GM13976 (cell line): Measurements from ENCODE around the gene RBBP8.

Source experiments
- DNase-seq: peaks from one replicate; pipeline ENCODE4 v3.0.0; 2012; ENCODE audit warnings: low spot score
- CTCF ChIP-seq: IDR thresholded peaks from 2 replicates; pipeline ENCODE4 v1.5.1; 2012; ENCODE audit warnings: borderline replicate concordance, mild to moderate bottlenecking; ENCODE audit not compliant: insufficient read depth; ENCODE audit errors: extremely low read depth, missing control alignments, control extremely low read depth
- in situ Hi-C: fragments of 300-500 bp; cut with MboI; formaldehyde crosslinking; loops from one replicate; pipeline ENCODE4 v1.12.0; 2022; ENCODE audit warnings: low sequenced_read_pairs, mixed read lengths, inconsistent platforms; ENCODE audit not compliant: unreplicated experiment

Gene RBBP8

GRCh38 chr18:23071285-23071684 lies 138.2 kb downstream of the RBBP8 start:
- DNase-seq: peak; percentile 79
- in situ Hi-C loops: no loop called here
- no peak for TF ChIP-seq CTCF

DNA sequence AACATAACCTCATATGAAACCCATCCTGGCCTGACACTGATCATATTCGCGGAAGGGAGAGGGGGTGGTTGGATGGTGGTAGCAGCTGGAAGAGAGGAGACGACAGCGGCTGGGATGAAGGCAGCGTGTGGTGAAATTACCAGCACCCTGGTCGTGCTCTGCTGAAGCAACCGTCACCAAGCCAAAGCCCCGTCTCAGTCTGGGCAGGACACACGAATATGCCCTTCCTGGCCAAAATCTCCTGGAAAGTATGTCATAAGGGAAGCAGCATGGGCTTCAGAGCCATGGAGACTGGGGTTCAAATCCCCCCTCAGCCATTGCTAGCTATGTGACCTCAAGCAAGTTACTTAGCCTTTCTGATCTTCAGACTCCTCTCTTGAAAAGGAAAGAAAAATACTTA lies 139.0 kb downstream of the RBBP8 start:
- no peak for DNase-seq
- no peak for TF ChIP-seq CTCF
- in situ Hi-C loops: no loop called here

DNA sequence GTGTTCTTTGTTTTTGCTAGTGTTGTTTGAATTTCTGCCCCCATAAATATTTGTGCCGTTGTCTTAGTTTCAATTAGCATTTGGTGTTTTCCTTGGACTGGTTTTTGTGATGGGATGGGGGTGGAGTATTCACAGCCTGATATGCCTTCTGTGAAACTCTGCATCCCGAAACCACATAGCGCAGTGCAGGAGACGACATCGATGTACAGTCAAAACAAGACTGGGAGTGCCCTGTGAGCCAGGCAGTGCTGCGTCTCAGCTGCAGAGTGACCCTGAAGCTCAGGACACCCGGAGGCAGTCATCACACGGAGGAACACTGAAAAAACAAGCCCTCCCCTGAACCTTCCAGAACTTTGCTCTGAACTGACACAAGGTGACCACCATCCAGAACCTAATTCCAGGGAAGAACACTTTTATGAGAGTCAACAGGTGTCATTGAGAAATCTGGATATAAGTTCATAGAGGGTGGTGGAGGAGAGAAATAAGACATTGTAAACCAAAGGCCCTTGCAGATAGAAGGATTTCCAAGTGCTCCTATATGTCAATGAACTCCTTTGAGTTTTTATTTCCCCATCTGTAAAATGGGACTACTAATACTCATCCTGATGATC lies 141.0 kb downstream of the RBBP8 start:
- in situ Hi-C loops: no loop called here
- no peak for DNase-seq
- TF ChIP-seq CTCF: no peak
